ENCODE measurements around the gene POLN. TPM values are rescaled to one million over a fixed set of nuclear protein-coding genes. Genes with fewer than 3 reads are reported as not detected.

The POLN gene
- total RNA-seq, 2 experiments from 2014 or later, result 4.0 to 4.4 TPM

GRCh38 chr4:2284161-2284933 lies 42.4 kb upstream of the POLN start:
- Histone ChIP-seq H2AFZ (ENCODE audit: low read length) (no peak overlapping the region), H3K4me3 (ENCODE audit: low read depth, low read length, poor library complexity, severe bottlenecking) (no peak overlapping the region), H4K20me1 (ENCODE audit: insufficient read depth, low read length) (no peaks in the 10 kb centered on the region), H3K36me3 (ENCODE audit: insufficient read depth, low read length) (no peaks in the 10 kb centered on the region), H3K4me2 (ENCODE audit: low read length) (no peak overlapping the region), H3K9me3 (ENCODE audit: low read length) (no peaks in the 10 kb centered on the region), H3K27ac (ENCODE audit: low read depth, low read length, poor library complexity, severe bottlenecking) (no peak overlapping the region), H3K4me1 (ENCODE audit: insufficient read depth, low read length, poor library complexity, severe bottlenecking) (peaks cover 16% of the 10 kb centered on the region), H3K79me2 (ENCODE audit: insufficient read depth, low read depth, low read length) (no peaks in the 10 kb centered on the region), H3K9me2 (ENCODE audit: insufficient read depth, low read length) (no peaks in the 10 kb centered on the region)
- no peak for DNase-seq (ENCODE audit: low spot score)
- no TSS peak for BruUV-seq (replicated peaks)
- POLR2A ChIA-PET, result no interaction called here
- TF ChIP-seq, protein P1, sequence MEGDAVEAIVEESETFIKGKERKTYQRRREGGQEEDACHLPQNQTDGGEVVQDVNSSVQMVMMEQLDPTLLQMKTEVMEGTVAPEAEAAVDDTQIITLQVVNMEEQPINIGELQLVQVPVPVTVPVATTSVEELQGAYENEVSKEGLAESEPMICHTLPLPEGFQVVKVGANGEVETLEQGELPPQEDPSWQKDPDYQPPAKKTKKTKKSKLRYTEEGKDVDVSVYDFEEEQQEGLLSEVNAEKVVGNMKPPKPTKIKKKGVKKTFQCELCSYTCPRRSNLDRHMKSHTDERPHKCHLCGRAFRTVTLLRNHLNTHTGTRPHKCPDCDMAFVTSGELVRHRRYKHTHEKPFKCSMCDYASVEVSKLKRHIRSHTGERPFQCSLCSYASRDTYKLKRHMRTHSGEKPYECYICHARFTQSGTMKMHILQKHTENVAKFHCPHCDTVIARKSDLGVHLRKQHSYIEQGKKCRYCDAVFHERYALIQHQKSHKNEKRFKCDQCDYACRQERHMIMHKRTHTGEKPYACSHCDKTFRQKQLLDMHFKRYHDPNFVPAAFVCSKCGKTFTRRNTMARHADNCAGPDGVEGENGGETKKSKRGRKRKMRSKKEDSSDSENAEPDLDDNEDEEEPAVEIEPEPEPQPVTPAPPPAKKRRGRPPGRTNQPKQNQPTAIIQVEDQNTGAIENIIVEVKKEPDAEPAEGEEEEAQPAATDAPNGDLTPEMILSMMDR (conservative IDR thresholded peaks at IDR 0.05; ENCODE audit: low read length), result no peak
- intact Hi-C loops (cut with micrococcal nuclease; ENCODE audit: unreplicated experiment), result no loop called here
- CTCF ChIA-PET (ENCODE audit: unreplicated experiment), result interaction anchor here (0.5 kb wide), 1 partner anchor 152 kb away, joined by 3 read pairs; no protein-coding TSS in a partner anchor

DNA sequence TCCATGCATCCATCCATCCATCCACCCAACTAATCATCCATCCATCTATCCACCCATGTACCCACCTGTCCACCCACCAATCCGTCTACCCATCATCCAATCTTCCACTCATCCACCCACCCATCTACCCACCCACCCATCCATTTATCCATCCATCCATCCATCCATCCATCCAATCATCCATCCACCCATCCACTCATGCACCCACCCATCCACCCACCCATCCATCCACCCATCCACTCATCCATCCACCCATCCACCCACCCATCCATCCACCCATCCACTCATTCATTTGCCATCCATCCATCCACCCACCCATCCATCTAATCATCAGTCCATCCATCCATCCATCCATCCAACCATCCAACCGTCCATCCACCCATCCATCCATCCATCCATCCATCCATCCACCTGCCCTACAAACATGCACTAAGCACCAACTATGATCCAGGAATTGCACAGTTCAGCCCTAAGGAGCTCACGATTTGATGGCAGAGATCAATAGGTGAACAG lies 41.3 kb upstream of the POLN start:
- H3K36me3 ChIP-seq (ENCODE audit: insufficient read depth, low read length), result no peaks in the 10 kb centered on the region
- CTCF ChIA-PET (ENCODE audit: unreplicated experiment), result interaction anchor here (0.6 kb wide), 1 partner anchor 14 kb away, joined by 3 read pairs; no protein-coding TSS in a partner anchor
- no peak for DNase-seq (ENCODE audit: low spot score)
- H4K20me1 ChIP-seq (ENCODE audit: insufficient read depth, low read length), result no peaks in the 10 kb centered on the region
- H2AFZ ChIP-seq (ENCODE audit: low read length), result no peak overlapping the region
- H3K27ac ChIP-seq (ENCODE audit: low read depth, low read length, poor library complexity, severe bottlenecking), result no peak overlapping the region
- no peak overlapping the region for H3K4me3 ChIP-seq (ENCODE audit: low read depth, low read length, poor library complexity, severe bottlenecking)
- H3K79me2 ChIP-seq (ENCODE audit: insufficient read depth, low read depth, low read length), result no peaks in the 10 kb centered on the region
- POLR2A ChIA-PET, result no interaction called here
- H3K9me3 ChIP-seq (ENCODE audit: low read length), result no peaks in the 10 kb centered on the region
- BruUV-seq (replicated peaks), result no TSS peak
- no peaks in the 10 kb centered on the region for H3K9me2 ChIP-seq (ENCODE audit: insufficient read depth, low read length)
- H3K4me1 ChIP-seq (ENCODE audit: insufficient read depth, low read length, poor library complexity, severe bottlenecking), result peaks cover 16% of the 10 kb centered on the region
- intact Hi-C loops (cut with micrococcal nuclease; ENCODE audit: unreplicated experiment), result no loop called here
- TF ChIP-seq, protein P1 (conservative IDR thresholded peaks at IDR 0.05; ENCODE audit: low read length), result no peak
- no peak for TF ChIP-seq EZH2phosphoT487 (IDR thresholded peaks at IDR 0.05; ENCODE audit: borderline replicate concordance, low read depth, low read length)
- H3K4me2 ChIP-seq (ENCODE audit: low read length), result no peak overlapping the region

Data from OCI-LY7 (cell line).